Fibroblast of gingiva (primary cell): ENCODE results near the gene LILRA2.
"Not testable (repeated sequence)": the region's sequence is repeated elsewhere in the genome, so short reads cannot be mapped to it uniquely, and the experiment has no call there.

Source experiments
- DNase-seq: peaks from one replicate; pipeline ENCODE4 v3.0.0-alpha.2; 2011; ENCODE audit warnings: low read depth

Gene LILRA2

GRCh38 chr19:54609356-54609791 is 35.8 kb downstream of the LILRA2 start:
- DNase-seq = no peak

- DNase-seq = no peak
These were observed 38.8 kb downstream of the LILRA2 start for GRCh38 chr19:54612428-54612827.

- no peak for DNase-seq
These were observed 41.1 kb downstream of the LILRA2 start for GRCh38 chr19:54614726-54615125.

- no peak for DNase-seq
These were observed 42.5 kb downstream of the LILRA2 start for GRCh38 chr19:54616057-54616456.

- DNase-seq = no peak
These were observed 43.4 kb downstream of the LILRA2 start for GRCh38 chr19:54616821-54617560.

GRCh38 chr19:54620464-54620863 is 46.9 kb downstream of the LILRA2 start:
- DNase-seq = no peak

- DNase-seq = no peak
These were observed 48.8 kb downstream of the LILRA2 start for GRCh38 chr19:54622431-54622830.

GRCh38 chr19:54624234-54624633 is 50.6 kb downstream of the LILRA2 start:
- not testable (repeated sequence) for DNase-seq

- DNase-seq = not testable (repeated sequence)
These were observed 51.5 kb downstream of the LILRA2 start for GRCh38 chr19:54624934-54625730.

GRCh38 chr19:54626757-54627156 is 53.2 kb downstream of the LILRA2 start:
- no peak for DNase-seq

GRCh38 chr19:54627912-54628311 is 54.3 kb downstream of the LILRA2 start:
- not testable (repeated sequence) for DNase-seq

- not testable (repeated sequence) for DNase-seq
These were observed 56.7 kb downstream of the LILRA2 start, which contains the start of gene LILRB1 for GRCh38 chr19:54630262-54630661. Gene LILRB1 (plus strand): TSS chr19:54630484. CDS start chr19:54631074, 590 bp downstream.

GRCh38 chr19:54630782-54631181 is 57.2 kb downstream of the LILRA2 start:
- no peak for DNase-seq

GRCh38 chr19:54631489-54632337 is 58.1 kb downstream of the LILRA2 start:
- not testable (repeated sequence) for DNase-seq

GRCh38 chr19:54632517-54632916 is 58.9 kb downstream of the LILRA2 start:
- not testable (repeated sequence) for DNase-seq

- DNase-seq = no peak
These were observed 59.8 kb downstream of the LILRA2 start for GRCh38 chr19:54633401-54633800.

GRCh38 chr19:54636081-54636480 is 62.5 kb downstream of the LILRA2 start:
- not testable (repeated sequence) for DNase-seq

- no peak for DNase-seq
These were observed 65.1 kb downstream of the LILRA2 start for GRCh38 chr19:54638683-54639082.
